HepG2 (cell line): ENCODE results near the gene PANK3. TPM values are rescaled to one million over a fixed set of nuclear protein-coding genes. Genes with fewer than 3 reads are reported as not detected.

Experiments
- ATAC-seq: fragments of 200-7000 bp; cut with Tn5 transposase; 3 replicates; pipeline ENCODE4 v1.9.1; 2020; ENCODE audit warnings: mild to moderate bottlenecking, moderate library complexity
- BruUV-seq: library from RNA; stranded (reverse); fragments of 400-500 nt; replicated peaks from 2 replicates; lab custom pipeline; 2021; lab: Mats Ljungman, UMichigan
- CTCF ChIA-PET: fragments of 300-600 bp; formaldehyde crosslinking; extraction: SDS; loops from one replicate; lab custom pipeline; 2021; ENCODE audit warnings: low total read pairs, inconsistent platforms, low intra/inter-chr PET ratio; lab: Yijun Ruan, JAX
- POLR2A ChIA-PET: fragments of 350-600 bp; sonication (Branson Sonifier 250); formaldehyde crosslinking; loops from one replicate; lab custom pipeline; 2020; ENCODE audit warnings: antibody characterized with exemption, inconsistent platforms; lab: Yijun Ruan, JAX
- DNase-seq: peaks from one replicate; pipeline ENCODE4 v3.0.0-alpha.2; 2015; ENCODE audit warnings: low spot score
- FAIRE-seq: peaks from 3 replicates; lab custom pipeline; 2011; peaks lifted over from hg19 to GRCh38; lab: Jason Lieb, UNC
- H2AFZ ChIP-seq: one replicate; pipeline ENCODE4 v1.6.1; 2011; ENCODE audit warnings: low read length, inconsistent platforms
- H3K27ac ChIP-seq: fragments of 300-600 bp; 3 replicates; pipeline ENCODE4 v1.8.0; 2011; ENCODE audit warnings: mixed run types, mild to moderate bottlenecking, mixed read lengths, low read length, inconsistent platforms; ENCODE audit not compliant: insufficient read depth; ENCODE audit errors: extremely low read length
- H3K27me3 ChIP-seq, 2 experiments: fragments of 200-600 bp in 1 of 2; 2 replicates in 1 of 2; 3 replicates in 1 of 2; pipeline versions ENCODE4 v1.6.0 to v1.8.0; 2011; ENCODE audit warnings: low read length in 2 of 2, mild to moderate bottlenecking in 2 of 2, moderate library complexity in 2 of 2, inconsistent platforms in 1 of 2; ENCODE audit not compliant: insufficient read depth in 2 of 2, control insufficient read depth in 1 of 2
- H3K36me3 ChIP-seq, 2 experiments: fragments of 200-600 bp in 1 of 2; replicated peaks in 1 of 2; 2 replicates in 1 of 2; 3 replicates in 1 of 2; pipeline versions ENCODE4 v1.5.1 to v1.8.0; 2011; ENCODE audit warnings: low read length in 2 of 2, inconsistent platforms in 1 of 2; ENCODE audit not compliant: insufficient read depth in 2 of 2, control insufficient read depth in 1 of 2
- H3K4me1 ChIP-seq: 2 replicates; pipeline ENCODE4 v1.5.1; 2012; ENCODE audit warnings: low read length, inconsistent platforms; ENCODE audit not compliant: insufficient read depth
- H3K4me2 ChIP-seq: 2 replicates; pipeline ENCODE4 v1.6.0; 2011; ENCODE audit warnings: low read depth, low read length, inconsistent platforms
- H3K4me3 ChIP-seq, 3 experiments: fragments of 200-600 bp in 1 of 3; sonication (generic), shearing (Covaris generic) in 1 of 3; replicated peaks in 1 of 3; 2 replicates each; pipeline ENCODE4 v1.5.1; 2011 to 2016; ENCODE audit warnings: low read length in 3 of 3, inconsistent platforms in 2 of 3, low read depth in 2 of 3, mild to moderate bottlenecking in 2 of 3, control low read depth in 1 of 3, mixed read lengths in 1 of 3; ENCODE audit not compliant: insufficient read depth in 1 of 3
- H3K79me2 ChIP-seq: one replicate; pipeline ENCODE4 v1.6.1; 2011; ENCODE audit warnings: low read length, inconsistent platforms; ENCODE audit not compliant: insufficient read depth
- H3K9ac ChIP-seq: 2 replicates; pipeline ENCODE4 v1.6.0; 2011; ENCODE audit warnings: mild to moderate bottlenecking, low read depth, low read length, inconsistent platforms; ENCODE audit not compliant: insufficient read depth
- H3K9me3 ChIP-seq: 2 replicates; pipeline ENCODE4 v1.5.1; 2012; ENCODE audit warnings: mild to moderate bottlenecking, low read length
- H4K20me1 ChIP-seq: 2 replicates; pipeline ENCODE4 v1.6.0; 2011; ENCODE audit warnings: inconsistent platforms, mild to moderate bottlenecking, low read length, moderate library complexity; ENCODE audit not compliant: insufficient read depth
- AFF4 ChIP-seq: sonication (generic); formaldehyde crosslinking; IDR thresholded peaks from 2 replicates; pipeline ENCODE4 v1.4.0; 2020; ENCODE audit warnings: missing genetic modification reagents
- ETS1 ChIP-seq: sonication (generic); formaldehyde crosslinking; IDR thresholded peaks from 2 replicates; pipeline ENCODE4 v1.4.0; 2020; ENCODE audit warnings: missing genetic modification reagents
- MED13 ChIP-seq: sonication (generic); formaldehyde crosslinking; IDR thresholded peaks from 2 replicates; pipeline ENCODE4 v1.5.0; 2020; ENCODE audit warnings: missing genetic modification reagents
- NFATC3 ChIP-seq: sonication (generic); formaldehyde crosslinking; IDR thresholded peaks from 2 replicates; pipeline ENCODE4 v1.5.1; 2020; ENCODE audit warnings: mild to moderate bottlenecking, missing genetic modification reagents
- PBX2 ChIP-seq: IDR thresholded peaks from 2 replicates; pipeline ENCODE4 v1.6.1; 2016; ENCODE audit warnings: control low read depth
- RARG ChIP-seq: sonication (generic); formaldehyde crosslinking; IDR thresholded peaks from 2 replicates; pipeline ENCODE4 v1.4.0; 2020; ENCODE audit warnings: low read depth, mild to moderate bottlenecking, missing genetic modification reagents
- RBAK ChIP-seq: sonication (generic); formaldehyde crosslinking; IDR thresholded peaks from 2 replicates; pipeline ENCODE4 v1.5.1; 2020; ENCODE audit warnings: mild to moderate bottlenecking, missing genetic modification reagents
- RFX1 ChIP-seq: fragments of 450-650 bp; IDR thresholded peaks from 2 replicates; pipeline ENCODE4 v1.6.1; 2017
- SRY ChIP-seq: sonication (generic); formaldehyde crosslinking; IDR thresholded peaks from 2 replicates; pipeline ENCODE4 v1.8.0; 2022; ENCODE audit warnings: mild to moderate bottlenecking, missing genetic modification reagents
- TBX2 ChIP-seq: sonication (generic); formaldehyde crosslinking; IDR thresholded peaks from 2 replicates; pipeline ENCODE4 v1.5.0; 2020; ENCODE audit warnings: missing genetic modification reagents, mild to moderate bottlenecking, borderline replicate concordance
- ZC3H4 ChIP-seq: sonication (generic); formaldehyde crosslinking; IDR thresholded peaks from 2 replicates; pipeline ENCODE4 v1.4.0; 2020; ENCODE audit warnings: missing genetic modification reagents, borderline replicate concordance
- ZMAT5 ChIP-seq: sonication (generic); formaldehyde crosslinking; IDR thresholded peaks from 2 replicates; pipeline ENCODE4 v1.5.0; 2020; ENCODE audit warnings: mild to moderate bottlenecking, low read depth, missing genetic modification reagents, borderline replicate concordance
- ZNF441 ChIP-seq: sonication (generic); formaldehyde crosslinking; IDR thresholded peaks from 2 replicates; pipeline ENCODE4 v1.7.0; 2021; ENCODE audit warnings: missing genetic modification reagents, borderline replicate concordance
- ZNF556 ChIP-seq: sonication (generic); formaldehyde crosslinking; IDR thresholded peaks from 2 replicates; pipeline ENCODE4 v1.4.0; 2020; ENCODE audit warnings: mild to moderate bottlenecking, missing genetic modification reagents, borderline replicate concordance
- ZNF841 ChIP-seq: sonication (generic); formaldehyde crosslinking; IDR thresholded peaks from 2 replicates; pipeline ENCODE4 v1.8.1; 2023; ENCODE audit warnings: missing genetic modification reagents, borderline replicate concordance
- WGBS: methylation state at CpG from one replicate; pipeline ENCODE4 v1.1.6; 2017; ENCODE audit warnings: low lambda C conversion rate; 5-methylcytosine and 5-hydroxymethylcytosine counted together
- in situ Hi-C: cut with HindIII; loops from 2 replicates; pipeline ENCODE4 v1.10.0; 2017; ENCODE audit warnings: low pct_unique_long_range_greater_than_20kb; ENCODE audit not compliant: extremely low pct_ligation_motif_present
- intact Hi-C: fragments of 100-400 bp; cut with micrococcal nuclease; formaldehyde crosslinking; loops from one replicate; pipeline ENCODE4 v1.10.0; 2022; ENCODE audit not compliant: unreplicated experiment
- polyA plus RNA-seq, 8 experiments: library from polyadenylated mRNA; depleted of rRNA in 3 of 8; stranded (reverse) in 7 of 8; unstranded in 1 of 8; fragments of >200 nt; fragmentation: Illumina TruSeq in 4 of 8; extraction: Trizol in 4 of 8; gene quantifications; 2 replicates each; pipeline versions ENCODE4 v1.2.1 to v1.2.3, GENCODE V29; 2011 to 2016; ENCODE audit warnings: low read depth in 4 of 8, missing spikeins in 1 of 8, mixed read lengths in 1 of 8; ENCODE audit not compliant: insufficient read depth in 1 of 8
- total RNA-seq, 5 experiments: library from RNA; depleted of rRNA; stranded (reverse); fragments of >200 nt; fragmentation: Illumina TruSeq; extraction: Trizol; gene quantifications; 2 replicates each; pipeline ENCODE4 v1.2.3, GENCODE V29; 2016; ENCODE audit warnings: low read depth in 1 of 5
- TF ChIP-seq, protein P1 (sequence below): sonication (generic); formaldehyde crosslinking; IDR thresholded peaks from 2 replicates; pipeline ENCODE4 v1.4.0; 2020; ENCODE audit warnings: mild to moderate bottlenecking, missing genetic modification reagents

Gene PANK3
- total and polyA plus RNA-seq, 2 of the 13 experiments (the other 11 are each of a cell fraction or from before 2014, with no cell fraction given): 26.9 to 69.5 TPM

DNA sequence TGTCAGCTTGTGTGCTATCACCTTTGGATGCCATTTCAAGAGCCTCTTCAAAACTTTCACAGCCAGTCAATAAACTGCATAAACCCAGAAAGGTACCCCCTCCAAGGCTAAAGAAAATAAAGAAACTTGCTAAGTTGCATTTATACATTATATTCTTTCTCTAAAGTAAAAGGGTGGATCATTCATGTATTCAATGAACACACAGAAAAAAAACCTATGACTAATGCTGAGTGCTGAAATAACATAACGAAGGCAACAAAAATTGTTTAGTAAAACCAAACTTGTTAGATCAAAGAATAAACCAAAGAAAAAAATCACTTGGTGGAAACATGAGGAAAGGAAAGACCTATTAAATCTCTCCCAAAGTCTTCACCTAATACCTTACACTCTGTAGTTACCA lies 15.2 kb downstream of the PANK3 start (continued):
- no peak for TF ChIP-seq RFX1

DNA sequence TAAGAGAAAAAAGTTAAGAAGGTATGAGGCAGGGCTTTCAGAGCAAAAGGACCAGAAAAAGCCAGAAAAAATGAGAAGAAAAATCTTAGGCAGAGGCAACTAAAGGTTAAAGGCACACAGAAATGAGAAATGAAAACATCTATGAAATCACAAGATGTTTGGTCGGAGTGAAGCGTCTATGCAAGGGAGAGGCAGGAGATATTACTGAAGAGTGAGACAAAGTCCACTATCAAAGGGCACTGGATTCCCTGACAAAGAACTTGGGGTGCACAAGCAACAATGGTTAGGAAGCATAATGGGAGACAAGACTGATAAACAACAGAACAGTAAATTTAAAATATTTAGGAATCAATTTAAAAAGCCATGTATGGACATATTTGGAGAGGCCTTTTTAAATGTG lies 16.9 kb downstream of the PANK3 start:
- peaks cover 29% of the 10 kb centered on the region for H3K4me1 ChIP-seq
- FAIRE-seq: no peak
- no peak overlapping the region for H3K4me3 ChIP-seq
- no peak overlapping the region for H3K27ac ChIP-seq
- no peak for DNase-seq
- no peak overlapping the region for H3K4me2 ChIP-seq
- in situ Hi-C loops: no loop called here
- H3K9ac ChIP-seq: no peak overlapping the region
- H3K27me3 ChIP-seq: no peaks in the 10 kb centered on the region
- no TSS peak for BruUV-seq
- 87% methylated on average over 2 of the region's 2 CpGs for WGBS
- intact Hi-C loops: no loop called here
- no peak for ATAC-seq
- H2AFZ ChIP-seq: no peak overlapping the region
- ChIA-PET POLR2A (no interaction called here), CTCF (no interaction called here)
- peaks cover 22% of the 10 kb centered on the region for H4K20me1 ChIP-seq
- H3K79me2 ChIP-seq: peaks cover 16% of the 10 kb centered on the region
- peaks cover 17 to 78% of the 10 kb centered on the region in 2 experiments for H3K36me3 ChIP-seq
- H3K9me3 ChIP-seq: no peaks in the 10 kb centered on the region
- TF ChIP-seq SRY (CRISPR knock-in tag) (no peak), ZC3H4 (CRISPR knock-in tag) (no peak), NFATC3 (CRISPR knock-in tag) (no peak), RARG (no peak), RBAK (no peak), MED13 (CRISPR knock-in tag) (no peak), AFF4 (no peak), PBX2 (CRISPR knock-in tag) (no peak), ZNF556 (no peak), ETS1 (no peak), ZNF441 (CRISPR knock-in tag) (no peak), ZMAT5 (CRISPR knock-in tag) (no peak), ZNF841 (CRISPR knock-in tag) (no peak), TBX2 (CRISPR knock-in tag) (no peak)
- TF ChIP-seq, protein P1, sequence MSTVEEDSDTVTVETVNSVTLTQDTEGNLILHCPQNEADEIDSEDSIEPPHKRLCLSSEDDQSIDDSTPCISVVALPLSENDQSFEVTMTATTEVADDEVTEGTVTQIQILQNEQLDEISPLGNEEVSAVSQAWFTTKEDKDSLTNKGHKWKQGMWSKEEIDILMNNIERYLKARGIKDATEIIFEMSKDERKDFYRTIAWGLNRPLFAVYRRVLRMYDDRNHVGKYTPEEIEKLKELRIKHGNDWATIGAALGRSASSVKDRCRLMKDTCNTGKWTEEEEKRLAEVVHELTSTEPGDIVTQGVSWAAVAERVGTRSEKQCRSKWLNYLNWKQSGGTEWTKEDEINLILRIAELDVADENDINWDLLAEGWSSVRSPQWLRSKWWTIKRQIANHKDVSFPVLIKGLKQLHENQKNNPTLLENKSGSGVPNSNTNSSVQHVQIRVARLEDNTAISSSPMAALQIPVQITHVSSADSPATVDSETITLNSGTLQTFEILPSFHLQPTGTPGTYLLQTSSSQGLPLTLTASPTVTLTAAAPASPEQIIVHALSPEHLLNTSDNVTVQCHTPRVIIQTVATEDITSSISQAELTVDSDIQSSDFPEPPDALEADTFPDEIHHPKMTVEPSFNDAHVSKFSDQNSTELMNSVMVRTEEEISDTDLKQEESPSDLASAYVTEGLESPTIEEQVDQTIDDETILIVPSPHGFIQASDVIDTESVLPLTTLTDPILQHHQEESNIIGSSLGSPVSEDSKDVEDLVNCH (CRISPR knock-in tag): no peak
